DOHH2 (cell line): ENCODE data around the gene CEP295NL.

Experiments
- H3F3A ChIP-seq: fragments of 200-600 bp; sonication (generic), shearing (Covaris generic); 2 replicates; pipeline ENCODE4 v1.6.0; 2016; ENCODE audit warnings: antibody characterized with exemption, mild to moderate bottlenecking; ENCODE audit not compliant: control insufficient read depth, insufficient read depth
- H3K27ac ChIP-seq: fragments of 200-600 bp; sonication (generic); 2 replicates; pipeline ENCODE4 v1.5.1; 2014; ENCODE audit warnings: low read depth, mild to moderate bottlenecking, low read length, moderate library complexity
- H3K27me3 ChIP-seq: fragments of 200-600 bp; sonication (generic); 2 replicates; pipeline ENCODE4 v1.6.1; 2014; ENCODE audit warnings: mild to moderate bottlenecking, low read length, mixed read lengths; ENCODE audit not compliant: control insufficient read depth
- H3K36me3 ChIP-seq: fragments of 200-600 bp; sonication (generic); 2 replicates; pipeline ENCODE4 v1.6.1; 2014; ENCODE audit warnings: mild to moderate bottlenecking, low read length, moderate library complexity, mixed read lengths; ENCODE audit not compliant: control insufficient read depth
- H3K4me1 ChIP-seq: fragments of 200-600 bp; sonication (generic); 2 replicates; pipeline ENCODE4 v1.6.1; 2014; ENCODE audit warnings: mild to moderate bottlenecking, low read length, mixed read lengths; ENCODE audit not compliant: control insufficient read depth
- H3K4me2 ChIP-seq: fragments of 200-600 bp; sonication (generic); 2 replicates; pipeline ENCODE4 v1.6.0; 2014; ENCODE audit warnings: mild to moderate bottlenecking, low read length, moderate library complexity
- H3K4me3 ChIP-seq: fragments of 200-600 bp; sonication (generic); 2 replicates; pipeline ENCODE4 v1.5.1; 2014; ENCODE audit warnings: mild to moderate bottlenecking, low read length, mixed read lengths
- H3K79me2 ChIP-seq: fragments of 200-600 bp; sonication (generic); 2 replicates; pipeline ENCODE4 v1.6.1; 2014; ENCODE audit warnings: mild to moderate bottlenecking, low read length, mixed read lengths; ENCODE audit not compliant: control insufficient read depth
- H3K9me2 ChIP-seq: fragments of 200-600 bp; sonication (generic); replicated peaks from 2 replicates; pipeline ENCODE4 v1.6.1; 2014; ENCODE audit warnings: mild to moderate bottlenecking, low read length, mixed read lengths; ENCODE audit not compliant: control insufficient read depth
- H3K9me3 ChIP-seq: fragments of 200-600 bp; sonication (generic); 2 replicates; pipeline ENCODE4 v1.6.1; 2014; ENCODE audit warnings: antibody characterized with exemption, low read length, mixed read lengths; ENCODE audit not compliant: control insufficient read depth, insufficient read depth
- H4K20me1 ChIP-seq: fragments of 200-600 bp; sonication (generic); 2 replicates; pipeline ENCODE4 v1.6.0; 2014; ENCODE audit warnings: low read depth, mild to moderate bottlenecking, antibody characterized with exemption, low read length, moderate library complexity; ENCODE audit not compliant: control insufficient read depth, insufficient read depth
- CTCF ChIP-seq: fragments of 200-600 bp; sonication (generic); IDR thresholded peaks from one replicate; pipeline ENCODE4 v1.5.1; 2014; ENCODE audit warnings: antibody characterized with exemption, mild to moderate bottlenecking, low read depth, low read length; ENCODE audit not compliant: poor library complexity, severe bottlenecking
- EZH2phosphoT487 ChIP-seq: fragments of 200-600 bp; sonication (generic); IDR thresholded peaks from 2 replicates; pipeline ENCODE4 v1.6.1; 2017; ENCODE audit warnings: borderline replicate concordance, mild to moderate bottlenecking, antibody characterized with exemption, low read length, moderate library complexity, mixed read lengths

Gene CEP295NL

DNA sequence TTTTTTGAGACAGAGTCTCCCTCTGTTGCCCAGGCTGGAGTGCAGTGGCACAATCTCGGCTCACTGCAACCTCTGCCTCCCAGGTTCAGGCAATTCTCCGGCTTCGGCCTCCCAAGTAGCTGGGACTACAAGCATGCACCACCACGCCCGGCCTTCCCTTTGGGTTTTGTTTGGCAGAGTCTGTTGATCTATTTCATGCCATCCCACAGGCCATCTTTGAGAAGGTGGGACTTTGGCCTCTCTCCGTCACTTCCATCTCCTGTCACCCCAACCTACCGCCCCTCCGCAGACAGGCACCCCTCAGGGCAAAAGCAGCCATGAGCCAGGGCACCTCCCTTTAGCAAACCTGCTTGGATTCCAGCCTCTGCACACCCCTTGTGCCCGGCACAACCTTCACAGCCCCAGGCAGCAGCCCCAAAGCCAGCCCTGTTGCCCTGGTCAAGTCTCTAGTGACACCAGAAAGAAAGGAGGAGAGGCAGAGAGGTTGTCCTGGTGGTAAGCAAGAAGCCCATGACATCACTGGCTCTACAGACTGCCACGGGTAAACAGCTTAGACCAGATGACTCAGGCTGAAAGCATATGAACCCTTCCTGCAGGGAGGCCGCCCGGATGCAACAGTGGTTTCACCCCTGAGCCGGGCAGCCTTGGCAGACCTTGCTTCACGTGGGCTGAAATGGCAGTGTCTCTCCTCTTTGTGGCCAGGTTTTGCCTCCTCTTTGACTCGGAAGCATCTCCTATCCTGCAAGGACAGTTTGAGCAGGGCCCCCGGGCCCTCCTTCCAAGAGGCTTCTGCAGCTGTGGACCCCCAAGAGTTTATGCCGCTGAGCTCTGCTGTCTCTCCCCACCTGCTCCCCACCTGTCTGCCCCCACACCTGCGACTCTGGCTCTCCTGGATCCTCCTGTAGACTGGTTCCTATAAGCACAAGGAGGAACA is 30.3 kb upstream of the CEP295NL start:
- Histone ChIP-seq H3K4me2 (no peak overlapping the region), H3K4me3 (no peak overlapping the region), H3K36me3 (no peaks in the 10 kb centered on the region), H4K20me1 (no peaks in the 10 kb centered on the region), H3K79me2 (no peaks in the 10 kb centered on the region), H3F3A (no peaks in the 10 kb centered on the region), H3K4me1 (no peaks in the 10 kb centered on the region), H3K9me2 (no peaks in the 10 kb centered on the region), H3K9me3 (no peaks in the 10 kb centered on the region), H3K27ac (no peak overlapping the region), H3K27me3 (peaks cover 14% of the 10 kb centered on the region; the same call in 1 of the 2 replicates)
- TF ChIP-seq EZH2phosphoT487 (no peak), CTCF (no peak)

GRCh38 chr17:78929908-78930775 is 27.1 kb upstream of the CEP295NL start:
- TF ChIP-seq CTCF (no peak), EZH2phosphoT487 (no peak)

DNA sequence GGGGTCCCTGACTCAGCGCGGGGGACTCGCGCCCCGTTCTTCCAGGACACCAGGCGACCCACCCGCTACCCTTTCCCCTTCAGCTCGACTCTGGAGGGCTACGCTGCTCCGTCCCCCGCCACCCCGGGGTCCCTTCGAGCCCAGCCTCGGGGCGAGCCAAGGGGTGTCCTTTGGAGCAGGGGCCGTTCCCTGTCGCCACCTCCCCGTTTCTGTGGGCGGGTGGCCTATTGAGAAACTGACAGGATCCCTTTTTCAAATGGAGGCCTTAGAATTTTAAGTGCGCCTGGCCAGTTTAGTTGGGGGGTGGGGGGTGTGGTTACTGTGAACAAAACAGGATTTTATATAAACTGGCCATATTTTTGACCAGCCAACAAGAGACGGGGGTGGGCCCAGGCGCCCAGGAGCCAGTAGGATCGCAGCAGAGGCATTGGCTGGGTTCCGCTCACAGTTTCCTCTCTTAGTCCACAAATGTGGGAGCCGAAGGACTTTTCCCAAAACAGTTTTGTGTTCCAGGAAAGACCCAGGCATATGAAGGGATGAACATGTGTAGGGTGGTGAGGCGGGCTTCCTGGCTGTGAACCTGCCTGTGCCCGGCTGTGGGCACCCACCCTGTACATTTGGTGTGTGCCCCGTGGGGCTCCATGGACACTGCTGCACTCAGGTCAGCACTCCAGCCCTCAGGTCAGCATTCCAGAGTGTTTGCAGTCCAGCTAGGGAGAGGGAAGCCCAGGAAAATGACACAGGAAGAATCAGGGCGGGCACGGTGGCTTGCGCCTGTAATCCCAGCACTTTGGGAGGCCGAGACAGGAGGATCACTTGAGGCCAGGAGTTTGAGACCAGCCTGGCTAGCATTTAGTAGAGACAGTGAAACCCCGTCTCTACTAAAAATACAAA is 22.9 kb upstream of the CEP295NL start:
- Histone ChIP-seq H3K27me3 (peaks cover 16% of the 10 kb centered on the region), H3F3A (no peaks in the 10 kb centered on the region), H3K9me2 (no peaks in the 10 kb centered on the region), H4K20me1 (no peaks in the 10 kb centered on the region), H3K4me1 (peaks cover 5% of the 10 kb centered on the region; the same call in 1 of the 2 replicates), H3K4me2 (no peak overlapping the region), H3K9me3 (no peaks in the 10 kb centered on the region), H3K36me3 (no peaks in the 10 kb centered on the region), H3K79me2 (no peaks in the 10 kb centered on the region), H3K27ac (no peak overlapping the region), H3K4me3 (no peak overlapping the region)
- TF ChIP-seq CTCF (no peak), EZH2phosphoT487 (no peak)

More at GRCh38 chr17:78929908-78930775, 27.1 kb upstream of the CEP295NL start:
- H3K27me3 ChIP-seq = peaks cover 23% of the 10 kb centered on the region
- H3K4me1 ChIP-seq = no peaks in the 10 kb centered on the region
- no peaks in the 10 kb centered on the region for H4K20me1 ChIP-seq
- H3K4me2 ChIP-seq = no peak overlapping the region
- no peaks in the 10 kb centered on the region for H3F3A ChIP-seq
- no peaks in the 10 kb centered on the region for H3K9me3 ChIP-seq
- H3K27ac ChIP-seq = no peak overlapping the region
- H3K9me2 ChIP-seq = no peaks in the 10 kb centered on the region
- no peaks in the 10 kb centered on the region for H3K79me2 ChIP-seq
- no peaks in the 10 kb centered on the region for H3K36me3 ChIP-seq
- H3K4me3 ChIP-seq = no peak overlapping the region
